HCT116 (cell line): ENCODE data around the gene POMGNT2.

Experiments used
- CEBPB ChIP-seq: IDR thresholded peaks from 2 replicates; pipeline ENCODE4 v1.6.1; 2012; ENCODE audit warnings: low read depth
- POLR2AphosphoS5 ChIP-seq: IDR thresholded peaks from 2 replicates; pipeline ENCODE4 v1.6.1; 2011; ENCODE audit warnings: mild to moderate bottlenecking, low read depth, low read length, moderate library complexity
- SIN3A ChIP-seq: IDR thresholded peaks from 2 replicates; pipeline ENCODE4 v1.6.1; 2012; ENCODE audit warnings: low read depth
- SP1 ChIP-seq: IDR thresholded peaks from 2 replicates; pipeline ENCODE4 v1.6.1; 2012; ENCODE audit warnings: low read depth
- TF ChIP-seq, protein P1 (sequence below), 3 experiments: fragments of 200-600 bp in 1 of 3; sonication (generic) in 1 of 3; IDR thresholded peaks in 2 of 3; conservative IDR thresholded peaks in 1 of 3; 2 replicates each; pipeline ENCODE4 v1.5.1; 2012 to 2017; ENCODE audit warnings: low read depth in 2 of 3, low read length in 2 of 3, antibody characterized with exemption in 1 of 3, borderline replicate concordance in 1 of 3, control low read depth in 1 of 3, mild to moderate bottlenecking in 1 of 3, mixed read lengths in 1 of 3, mixed run types in 1 of 3, moderate library complexity in 1 of 3; ENCODE audit not compliant: insufficient read depth in 1 of 3

DNA sequence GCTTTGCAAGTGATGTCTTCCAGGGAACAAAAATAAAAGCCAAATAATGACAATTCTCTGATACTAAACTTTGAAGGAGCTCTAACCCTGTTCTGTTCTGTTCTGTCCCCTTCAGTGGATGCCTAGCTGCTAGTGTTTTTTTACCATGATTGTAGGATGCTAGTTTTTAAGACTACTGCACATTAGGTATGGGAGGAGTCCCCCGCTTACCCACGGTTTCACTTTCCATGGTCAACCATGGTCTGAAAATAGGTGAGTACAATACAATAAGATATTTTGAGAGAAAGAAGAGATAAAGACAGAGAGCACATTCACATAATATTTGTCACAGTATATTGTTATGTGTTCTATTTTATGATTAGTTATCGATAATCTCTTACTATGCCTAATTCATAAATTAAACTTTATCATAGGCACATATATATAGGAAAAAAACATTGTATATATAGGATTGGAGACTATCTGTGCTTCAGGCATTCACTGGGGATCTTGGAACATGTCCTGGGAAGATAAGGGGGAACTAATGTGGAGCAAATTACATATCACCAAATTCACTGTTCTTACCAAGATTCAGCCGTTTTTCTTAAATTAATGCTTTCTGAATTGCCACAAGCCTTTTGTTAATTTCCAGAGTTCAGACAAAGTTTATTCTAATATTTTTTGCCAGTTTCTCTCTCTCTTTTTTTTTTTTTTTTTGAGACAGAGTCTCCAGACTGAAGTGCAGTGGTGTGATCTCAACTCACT lies 32.8 kb upstream of the POMGNT2 start:
- TF ChIP-seq, protein P1, sequence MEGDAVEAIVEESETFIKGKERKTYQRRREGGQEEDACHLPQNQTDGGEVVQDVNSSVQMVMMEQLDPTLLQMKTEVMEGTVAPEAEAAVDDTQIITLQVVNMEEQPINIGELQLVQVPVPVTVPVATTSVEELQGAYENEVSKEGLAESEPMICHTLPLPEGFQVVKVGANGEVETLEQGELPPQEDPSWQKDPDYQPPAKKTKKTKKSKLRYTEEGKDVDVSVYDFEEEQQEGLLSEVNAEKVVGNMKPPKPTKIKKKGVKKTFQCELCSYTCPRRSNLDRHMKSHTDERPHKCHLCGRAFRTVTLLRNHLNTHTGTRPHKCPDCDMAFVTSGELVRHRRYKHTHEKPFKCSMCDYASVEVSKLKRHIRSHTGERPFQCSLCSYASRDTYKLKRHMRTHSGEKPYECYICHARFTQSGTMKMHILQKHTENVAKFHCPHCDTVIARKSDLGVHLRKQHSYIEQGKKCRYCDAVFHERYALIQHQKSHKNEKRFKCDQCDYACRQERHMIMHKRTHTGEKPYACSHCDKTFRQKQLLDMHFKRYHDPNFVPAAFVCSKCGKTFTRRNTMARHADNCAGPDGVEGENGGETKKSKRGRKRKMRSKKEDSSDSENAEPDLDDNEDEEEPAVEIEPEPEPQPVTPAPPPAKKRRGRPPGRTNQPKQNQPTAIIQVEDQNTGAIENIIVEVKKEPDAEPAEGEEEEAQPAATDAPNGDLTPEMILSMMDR (IDR thresholded peaks at IDR 0.05 in 2 of 3, conservative IDR thresholded peaks at IDR 0.05 in 1 of 3; ENCODE audit: borderline replicate concordance in 1 of 3, insufficient read depth in 1 of 3, low read depth in 2 of 3, low read length in 2 of 3) = no peak
- TF ChIP-seq POLR2AphosphoS5 = no peak
- TF ChIP-seq CEBPB = no peak
- no peak for TF ChIP-seq SIN3A
- TF ChIP-seq SP1 = no peak
